Ureter (tissue), 1 donor: Measurements from ENCODE around the gene MIF. TPM values are rescaled to one million over a fixed set of nuclear protein-coding genes. Genes with fewer than 3 reads are reported as not detected.
A peak's percentile ranks its signal among the peaks of the same experiment; 100 is the strongest.

ENCODE experiments used
- DNase-seq: peaks from one replicate; pipeline ENCODE4 v3.0.0-alpha.2; 2020; ENCODE audit warnings: low spot score
- total RNA-seq: library from RNA; stranded (reverse); gene quantifications from one replicate; pipeline ENCODE4 v1.2.4, GENCODE V29; 2023
- donor health status: DM: yes; HTN: yes; CAD: no.

MIF gene
- total RNA-seq, 1 donor from 2014 or later = 528 TPM

- DNase-seq = no peak
Measured at GRCh38 chr22:23875801-23876200, 18.4 kb upstream of the MIF start.

GRCh38 chr22:23877566-23877965, 16.6 kb upstream of the MIF start:
- DNase-seq = no peak

- DNase-seq = no peak
Measured at GRCh38 chr22:23878219-23878618, 16.0 kb upstream of the MIF start.

- DNase-seq = no peak
Measured at GRCh38 chr22:23882370-23882769, 11.8 kb upstream of the MIF start.

GRCh38 chr22:23883658-23884057, 10.5 kb upstream of the MIF start:
- DNase-seq = no peak

GRCh38 chr22:23884140-23884539, 10.0 kb upstream of the MIF start:
- DNase-seq = no peak

GRCh38 chr22:23888615-23889401, 5.4 kb upstream of the MIF start:
- no peak for DNase-seq

GRCh38 chr22:23889620-23890019, 4.6 kb upstream of the MIF start:
- DNase-seq = no peak

- DNase-seq = no peak
Measured at GRCh38 chr22:23891726-23892125, 2.5 kb upstream of the MIF start.

GRCh38 chr22:23892130-23892529, 2.1 kb upstream of the MIF start:
- no peak for DNase-seq

- no peak for DNase-seq
Measured at GRCh38 chr22:23892706-23893105, 1.5 kb upstream of the MIF start.

GRCh38 chr22:23893121-23893944, 850 bp upstream of the MIF start:
- no peak for DNase-seq

GRCh38 chr22:23894710-23895598, 771 bp downstream of the MIF start:
- DNase-seq = peak; percentile 83

GRCh38 chr22:23895599-23896144, 1.5 kb downstream of the MIF start:
- DNase-seq = no peak

- no peak for DNase-seq
Measured at GRCh38 chr22:23896166-23896522, 2.0 kb downstream of the MIF start.

- no peak for DNase-seq
Measured at GRCh38 chr22:23896523-23897186, 2.5 kb downstream of the MIF start.

GRCh38 chr22:23897320-23897719, 3.1 kb downstream of the MIF start:
- DNase-seq = no peak

GRCh38 chr22:23898006-23898974, 4.1 kb downstream of the MIF start:
- no peak for DNase-seq

- no peak for DNase-seq
Measured at GRCh38 chr22:23899042-23899745, 5.0 kb downstream of the MIF start.
